ENCODE data around the gene SHISA2.
A peak's percentile ranks its signal among the peaks of the same experiment; 100 is the strongest.

SHISA2 gene

DNA sequence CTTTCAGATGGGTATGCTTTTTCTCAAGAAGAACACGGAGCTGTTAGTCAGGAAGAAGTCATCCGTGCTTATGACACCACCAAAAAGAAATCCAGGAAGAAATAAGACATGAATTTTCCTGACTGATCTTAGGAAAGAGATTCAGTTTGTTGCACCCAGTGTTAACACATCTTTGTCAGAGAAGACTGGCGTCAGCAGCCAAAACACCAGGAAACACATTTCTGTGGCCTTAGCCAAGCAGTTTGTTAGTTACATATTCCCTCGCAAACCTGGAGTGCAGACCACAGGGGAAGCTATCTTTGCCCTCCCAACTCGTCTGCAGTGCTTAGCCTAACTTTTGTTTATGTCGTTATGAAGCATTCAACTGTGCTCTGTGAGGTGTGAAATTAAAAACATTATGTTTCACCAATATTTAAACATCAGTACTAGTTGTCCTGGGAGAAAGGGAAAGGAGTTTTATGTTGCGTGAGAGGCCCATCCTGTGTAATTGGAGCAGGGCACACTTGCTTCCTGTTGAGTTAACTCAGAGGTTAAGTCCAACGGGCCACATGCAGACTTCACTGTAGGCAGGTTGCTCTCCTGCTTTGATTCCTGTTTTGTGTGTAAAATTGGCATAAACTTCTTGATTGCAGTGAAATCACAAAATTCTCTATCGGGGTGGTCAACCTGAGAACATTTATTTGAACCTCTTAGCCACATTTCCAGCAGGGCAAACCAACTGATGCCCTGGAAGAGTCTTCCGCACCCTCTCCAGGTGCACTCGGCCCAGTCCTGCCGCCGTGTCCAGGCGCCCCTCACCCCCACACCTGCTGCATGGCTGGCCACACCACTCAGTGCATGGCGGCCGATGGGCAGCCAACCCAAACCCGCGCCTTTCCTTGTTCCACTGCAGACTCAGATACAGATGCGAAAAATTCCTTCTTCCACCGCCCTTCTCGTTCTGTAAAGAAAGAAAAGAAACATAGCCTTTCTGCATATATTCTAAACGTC is 31.6 kb downstream of the SHISA2 start:
- no peak for DNase-seq (ENCODE audit: low read depth in 2 of 3, low spot score in 2 of 3)

DNA sequence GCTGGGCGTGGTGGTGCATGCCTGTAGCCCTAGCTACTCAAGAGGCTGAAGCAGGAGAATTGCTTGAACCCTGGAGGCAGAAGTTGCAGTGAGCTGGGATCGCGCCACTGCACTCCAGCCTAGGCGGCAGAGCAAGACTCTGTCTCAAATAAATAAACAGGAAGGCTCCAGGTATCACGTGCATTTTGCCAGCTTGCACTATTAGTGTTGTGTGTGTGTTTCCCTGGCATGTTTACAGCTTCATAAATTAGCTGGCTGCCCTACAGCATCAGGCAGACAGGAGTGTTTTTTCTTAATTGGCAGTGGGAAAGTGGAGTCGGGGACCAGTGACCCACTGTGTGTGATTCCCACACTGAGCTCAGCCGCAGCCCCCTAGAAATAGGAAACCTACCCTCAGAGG is 32.6 kb downstream of the SHISA2 start:
- DNase-seq (ENCODE audit: low read depth in 2 of 3, low spot score in 2 of 3), result no peak

DNA sequence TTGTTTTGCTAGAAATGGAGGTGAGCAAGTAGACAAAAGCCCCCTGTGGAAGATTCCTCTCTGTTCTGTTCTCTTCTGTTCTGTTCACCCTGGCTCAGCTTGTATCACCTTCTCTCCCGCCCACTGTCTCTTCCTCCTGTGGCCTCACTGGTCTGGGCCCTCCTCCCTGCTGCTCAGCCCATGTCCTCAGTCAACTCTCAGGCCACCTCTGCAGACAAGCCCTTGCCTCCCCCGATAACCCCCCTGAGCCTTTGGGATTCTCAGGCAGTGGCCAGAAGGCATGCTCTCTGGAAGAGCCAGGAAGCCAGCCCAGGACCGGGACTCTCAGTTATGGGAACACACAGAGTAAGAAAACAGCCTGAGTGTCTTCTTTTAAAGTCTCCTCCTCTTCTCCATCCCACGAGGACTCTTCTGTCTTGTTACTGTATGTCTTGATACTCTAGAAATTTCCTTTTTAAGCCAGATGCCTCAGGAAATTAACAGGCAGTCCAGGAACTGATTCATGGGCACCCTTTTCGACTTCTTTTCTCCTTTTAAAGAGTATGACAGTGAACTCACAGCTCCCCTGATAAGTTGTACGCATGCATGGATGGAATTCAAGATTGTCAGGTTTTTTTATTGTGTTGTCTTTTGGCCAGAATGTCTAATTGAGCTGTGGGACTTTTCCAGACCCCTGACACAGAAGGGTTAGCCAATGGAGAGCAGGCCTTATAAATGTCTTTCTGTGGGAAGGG is 33.7 kb downstream of the SHISA2 start:
- DNase-seq (ENCODE audit: low read depth in 2 of 3, low spot score in 2 of 3), result no peak

DNA sequence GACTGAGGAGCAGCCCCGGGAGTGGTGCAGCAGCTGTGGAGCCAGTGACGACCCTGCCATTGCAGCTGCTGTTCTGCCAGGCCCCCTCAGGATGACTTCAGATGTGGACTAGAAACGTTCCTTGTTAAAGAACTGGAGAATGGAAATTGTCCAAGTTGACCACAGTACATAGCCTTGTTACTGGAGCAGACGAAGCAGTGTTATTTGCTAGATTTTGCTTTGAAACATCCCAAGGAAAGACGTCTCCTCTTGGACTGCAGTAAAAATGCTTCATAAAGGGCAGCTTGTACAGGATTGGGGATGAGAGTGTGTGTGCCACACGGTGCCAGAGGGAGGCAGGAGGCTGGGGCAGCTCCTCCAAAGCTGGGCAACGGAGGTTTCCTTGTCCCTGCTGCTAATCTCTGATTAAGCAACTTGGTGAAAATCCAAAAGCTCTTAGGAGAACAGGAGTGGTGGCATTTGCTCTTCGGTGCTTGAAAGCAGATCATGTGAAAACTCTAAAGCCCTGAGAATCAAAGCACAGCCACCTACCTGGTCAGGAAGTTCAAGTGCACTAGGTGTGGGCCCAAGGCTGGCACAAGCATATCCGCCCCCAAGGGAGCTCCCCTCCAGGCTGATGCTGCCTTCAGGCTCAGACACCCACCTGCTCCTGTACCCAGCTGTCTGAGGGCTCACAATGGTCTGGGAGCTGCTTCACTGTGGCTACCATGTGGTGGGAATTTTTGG is 34.5 kb downstream of the SHISA2 start:
- DNase-seq (ENCODE audit: low read depth in 2 of 3, low spot score in 2 of 3), result no peak

DNA sequence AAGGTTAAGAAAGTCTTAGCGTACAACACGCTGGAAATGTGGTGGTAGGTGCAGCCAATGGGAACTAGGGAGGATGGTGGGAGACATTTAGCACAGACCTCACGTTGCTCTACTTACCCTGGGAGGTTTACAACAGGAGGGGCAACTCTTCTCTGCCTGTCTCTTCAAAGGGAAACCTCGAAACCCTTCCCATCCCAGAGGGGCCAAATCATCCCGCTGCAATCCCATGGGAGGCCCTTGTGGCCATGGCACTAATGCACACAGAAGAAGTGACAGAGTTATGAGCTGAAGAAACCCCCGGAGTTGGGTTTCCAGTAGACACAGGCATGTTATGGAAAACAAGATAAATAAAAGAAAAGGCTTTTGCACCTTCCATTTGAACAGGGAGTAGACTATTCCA is 35.6 kb downstream of the SHISA2 start:
- no peak for DNase-seq (ENCODE audit: low read depth in 2 of 3, low spot score in 2 of 3)

DNA sequence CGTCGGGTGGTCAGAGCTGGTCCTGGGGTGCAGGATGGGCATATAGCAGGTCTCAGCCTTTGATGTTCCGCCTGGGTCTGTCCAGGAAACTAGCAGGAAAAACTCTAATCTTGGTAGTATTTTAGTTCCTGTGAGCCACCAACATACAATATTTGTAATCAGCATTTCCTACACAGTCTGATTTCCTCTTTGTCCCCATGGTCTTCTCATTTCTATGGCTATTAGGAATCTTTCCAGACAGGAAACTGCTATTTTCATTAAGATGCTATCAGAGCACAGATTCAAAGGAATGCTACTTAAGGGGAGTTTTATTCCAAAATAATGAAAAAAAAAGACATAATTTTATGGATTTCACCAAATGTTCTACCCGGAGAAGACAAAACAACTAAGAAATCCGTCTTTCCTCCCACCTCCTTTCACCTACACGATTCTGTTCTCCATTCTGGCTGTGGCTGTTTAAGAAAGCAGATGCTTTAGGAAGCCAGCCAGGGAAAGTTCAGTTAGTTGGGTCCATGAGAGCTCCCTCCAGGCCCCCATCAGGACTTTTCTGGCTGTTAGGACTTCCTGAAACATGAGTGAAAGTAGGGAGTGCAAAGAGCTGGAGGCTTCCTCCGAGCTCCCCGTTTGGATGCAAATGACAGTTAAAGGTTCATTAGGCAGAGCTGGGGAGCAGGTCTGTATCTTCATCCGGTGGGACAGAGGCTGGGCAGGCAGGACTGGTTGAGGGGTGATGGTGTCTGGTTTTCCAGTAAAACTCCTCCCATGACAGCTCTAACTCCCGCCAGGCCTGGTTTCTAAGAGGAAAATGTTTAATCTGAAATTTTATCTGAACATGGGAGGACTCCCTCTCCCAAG is 36.3 kb downstream of the SHISA2 start:
- DNase-seq (ENCODE audit: low read depth in 2 of 3, low spot score in 2 of 3), result no peak

DNA sequence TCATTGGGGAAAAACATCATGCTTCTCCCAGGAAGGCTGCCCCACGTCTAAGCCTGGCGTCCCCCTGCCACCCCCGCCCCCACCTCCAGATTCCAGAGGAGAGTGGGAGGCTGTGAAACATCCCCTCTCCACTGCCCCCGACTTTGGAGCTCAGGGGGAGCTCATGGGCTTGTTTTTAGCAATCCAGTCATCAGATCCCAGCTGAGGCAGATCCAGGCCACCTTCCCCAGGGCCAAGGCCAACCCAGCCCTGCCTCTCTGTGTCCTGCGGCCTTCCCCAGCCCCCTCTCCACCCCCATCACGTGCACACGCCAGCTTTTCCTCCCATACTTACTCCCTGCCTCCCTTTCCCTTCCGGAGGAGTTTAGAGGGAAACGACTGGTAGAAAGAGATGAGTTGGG is 38.8 kb downstream of the SHISA2 start:
- DNase-seq (ENCODE audit: low read depth in 2 of 3, low spot score in 2 of 3), result no peak

DNA sequence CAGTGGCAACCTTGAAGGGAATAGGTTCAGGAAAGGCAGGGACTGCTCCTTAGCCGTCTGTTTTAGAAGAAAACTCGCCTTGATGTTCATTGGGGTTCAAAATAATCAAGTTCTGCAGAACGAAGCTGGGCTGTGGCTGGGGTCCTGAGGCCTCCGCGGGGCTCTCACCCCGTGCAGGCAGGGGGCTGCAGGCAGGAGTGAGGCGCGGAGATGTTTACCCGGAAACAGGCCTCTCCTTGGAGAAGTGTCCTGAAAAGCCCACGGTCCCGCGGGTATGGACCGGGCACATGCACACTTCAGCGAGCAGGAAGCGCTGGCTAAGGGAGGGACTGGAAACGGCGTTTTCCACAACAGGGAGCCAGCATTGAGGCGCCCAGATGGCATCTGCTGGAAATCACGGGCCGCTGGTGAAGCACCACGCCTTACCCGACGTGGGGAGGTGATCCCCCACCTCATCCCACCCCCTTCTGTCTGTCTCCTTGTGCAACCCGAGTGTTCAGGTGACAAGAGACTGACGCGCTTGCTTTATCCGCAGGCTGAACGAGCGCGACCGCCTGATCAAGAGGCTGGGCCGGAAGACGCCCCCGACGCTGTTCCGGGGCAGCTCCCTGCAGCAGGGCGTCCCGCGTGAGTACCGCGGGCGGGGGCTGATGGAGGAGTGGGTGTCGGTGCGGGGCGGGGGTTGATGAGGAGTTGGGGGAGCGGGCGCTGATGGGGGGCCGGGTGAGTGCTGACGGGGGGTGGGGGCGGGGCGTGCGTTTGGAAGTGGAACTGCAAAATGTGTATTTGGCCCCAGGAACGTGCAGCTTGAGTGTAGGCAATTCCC is 39.6 kb downstream of the SHISA2 start:
- DNase-seq (ENCODE audit: low read depth in 2 of 3, low spot score in 2 of 3), result peak in 2 of 3 experiments; percentile 17 to 30

DNA sequence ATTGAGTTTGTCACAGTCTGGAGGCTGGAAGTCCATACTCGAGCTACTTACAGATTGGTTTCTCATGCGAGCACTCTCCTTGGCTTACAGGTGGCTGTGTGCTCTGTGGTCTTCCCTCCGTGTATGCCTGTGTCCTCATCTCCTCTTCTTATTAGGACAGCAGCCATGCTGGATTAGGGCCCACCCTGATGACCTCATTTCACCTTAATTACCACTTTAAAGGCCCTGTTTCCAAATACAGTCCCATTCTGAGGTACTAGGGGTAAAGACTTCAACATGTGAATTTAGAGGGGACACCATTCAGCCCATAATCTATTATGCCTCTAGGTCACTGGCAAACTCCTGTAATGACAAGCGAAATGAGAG is 40.6 kb downstream of the SHISA2 start:
- DNase-seq (ENCODE audit: low read depth in 2 of 3, low spot score in 2 of 3), result no peak

DNA sequence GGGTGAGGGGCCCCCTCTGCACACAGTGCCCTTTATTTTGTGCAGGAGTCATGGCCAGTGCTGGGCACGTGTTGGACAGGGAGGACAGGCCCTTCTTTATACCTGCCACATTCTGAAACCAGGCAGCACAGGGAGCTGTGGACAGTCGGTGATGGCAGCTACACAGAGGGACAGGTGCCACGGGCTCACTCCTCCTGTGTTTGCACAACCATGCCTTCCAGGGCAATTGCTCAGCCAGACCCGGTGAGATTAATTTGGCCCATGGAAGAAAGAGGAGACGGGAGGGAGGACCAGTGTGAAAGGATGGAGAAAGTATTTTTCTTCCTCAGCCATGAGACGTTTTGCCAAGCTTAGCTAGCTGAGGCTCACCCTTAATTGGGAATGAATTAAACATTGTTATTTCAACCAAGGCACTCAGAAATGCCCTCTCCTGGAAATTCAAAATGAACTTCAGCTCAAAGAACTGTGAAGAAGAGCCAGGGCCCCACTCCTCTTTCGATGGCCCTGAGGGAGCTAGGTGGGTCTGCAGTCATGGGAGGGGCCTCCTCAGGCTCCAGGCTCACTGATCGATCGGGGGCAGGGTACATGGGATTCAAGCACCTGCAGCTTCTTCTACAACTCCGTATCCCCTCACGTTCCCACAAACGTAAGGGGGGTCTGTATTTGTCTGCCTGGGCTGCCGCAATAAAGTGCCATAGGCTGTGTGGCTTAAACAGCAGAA is 41.2 kb downstream of the SHISA2 start:
- no peak for DNase-seq (ENCODE audit: low read depth in 2 of 3, low spot score in 2 of 3)

DNA sequence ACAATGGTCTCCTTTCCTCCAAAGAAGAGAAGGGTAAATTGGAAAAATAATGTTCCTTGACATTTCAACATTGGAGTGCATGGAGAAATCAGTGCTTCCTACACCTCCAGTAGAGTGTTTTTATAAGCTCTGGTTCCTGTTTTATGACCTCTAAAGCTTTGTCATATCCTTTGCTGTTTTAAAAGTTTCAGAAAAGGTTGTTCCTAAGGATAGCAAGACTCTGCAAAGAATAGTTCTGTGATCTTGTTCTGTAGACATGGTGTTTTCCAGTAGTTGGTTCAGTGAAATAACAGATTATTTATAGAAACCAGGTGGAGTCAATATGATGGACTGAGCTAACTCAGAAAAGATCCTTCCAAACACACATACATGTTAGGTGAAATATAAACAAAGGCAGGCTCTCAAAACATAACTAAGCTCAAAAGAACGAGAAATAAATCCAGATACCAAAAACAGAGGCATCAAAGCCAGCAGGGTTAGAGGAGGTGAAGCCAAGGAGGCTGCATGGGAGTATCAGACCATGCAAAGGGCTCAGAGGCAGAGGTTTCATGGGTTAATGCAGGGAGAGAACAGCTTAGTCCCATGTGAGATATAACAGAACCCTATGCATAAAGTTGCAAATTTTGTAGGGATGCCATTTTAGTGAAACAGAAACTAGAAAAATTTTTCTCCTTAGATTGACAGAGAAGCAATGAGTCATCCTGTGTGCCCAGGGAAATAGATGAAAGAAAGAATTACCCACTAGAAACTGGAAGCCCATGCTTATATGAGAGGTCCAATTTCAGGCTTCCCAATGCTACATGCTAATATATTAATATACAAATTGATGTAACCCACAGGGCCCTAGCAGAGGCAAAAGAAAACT is 44.3 kb downstream of the SHISA2 start:
- DNase-seq (ENCODE audit: low read depth in 2 of 3, low spot score in 2 of 3), result no peak

All from activated CD8-positive, alpha-beta memory T cell treated with anti-CD3 and anti-CD28 coated beads for 48 hours (primary cell).